Endothelial cell of hepatic sinusoid (primary cell): ENCODE measurements around the gene COL16A1.

ENCODE experiments used
- in situ Hi-C: cut with HindIII; loops from 2 replicates; pipeline ENCODE4 v1.10.0; 2017; ENCODE audit warnings: low sequenced_read_pairs

COL16A1 gene

GRCh38 chr1:31653717-31654473 lies 49.9 kb downstream of the COL16A1 start:
- in situ Hi-C loops, result loop anchor here (10.0 kb wide), 1 partner anchor 61 kb away; no protein-coding TSS in a partner anchor

- in situ Hi-C loops, result loop anchor here (10.0 kb wide), 1 partner anchor 62 kb away; no protein-coding TSS in a partner anchor
These were observed 50.8 kb downstream of the COL16A1 start for GRCh38 chr1:31652891-31653499.

- in situ Hi-C loops, result loop anchor here (10.0 kb wide), 1 partner anchor 63 kb away; no protein-coding TSS in a partner anchor
These were observed 52.1 kb downstream of the COL16A1 start for GRCh38 chr1:31651766-31652165.

GRCh38 chr1:31651089-31651420 lies 52.8 kb downstream of the COL16A1 start:
- in situ Hi-C loops, result loop anchor here (10.0 kb wide), 1 partner anchor 64 kb away; no protein-coding TSS in a partner anchor

GRCh38 chr1:31650161-31651088 lies 53.4 kb downstream of the COL16A1 start:
- in situ Hi-C loops, result loop anchor here (10.0 kb wide), 1 partner anchor 64 kb away; no protein-coding TSS in a partner anchor

- in situ Hi-C loops, result no loop called here
These were observed 55.0 kb downstream of the COL16A1 start for GRCh38 chr1:31648641-31649357.

GRCh38 chr1:31648190-31648589 lies 55.6 kb downstream of the COL16A1 start:
- in situ Hi-C loops, result no loop called here

- in situ Hi-C loops, result no loop called here
These were observed 56.7 kb downstream of the COL16A1 start for GRCh38 chr1:31647106-31647505.

GRCh38 chr1:31646259-31646960 lies 57.4 kb downstream of the COL16A1 start:
- in situ Hi-C loops, result no loop called here

GRCh38 chr1:31645274-31645568 lies 58.6 kb downstream of the COL16A1 start:
- in situ Hi-C loops, result no loop called here

GRCh38 chr1:31644560-31645273 lies 59.1 kb downstream of the COL16A1 start, which contains the start of gene PEF1:
Gene PEF1 (minus strand): TSS chr1:31644876. CDS start chr1:31644864, 12 bp downstream.
- in situ Hi-C loops, result no loop called here

GRCh38 chr1:31643976-31644559 lies 59.7 kb downstream of the COL16A1 start:
- in situ Hi-C loops, result no loop called here

- in situ Hi-C loops, result no loop called here
These were observed 60.9 kb downstream of the COL16A1 start for GRCh38 chr1:31642897-31643296.

GRCh38 chr1:31642366-31642765 lies 61.5 kb downstream of the COL16A1 start:
- in situ Hi-C loops, result no loop called here

GRCh38 chr1:31640964-31641363 lies 62.9 kb downstream of the COL16A1 start:
- in situ Hi-C loops, result no loop called here

GRCh38 chr1:31640179-31640578 lies 63.6 kb downstream of the COL16A1 start:
- in situ Hi-C loops, result no loop called here

GRCh38 chr1:31639543-31639942 lies 64.3 kb downstream of the COL16A1 start:
- in situ Hi-C loops, result no loop called here

GRCh38 chr1:31637915-31638673 lies 65.7 kb downstream of the COL16A1 start:
- in situ Hi-C loops, result no loop called here
